SK-N-SH (cell line): ENCODE measurements around the gene MRM2. TPM values are rescaled to one million over a fixed set of nuclear protein-coding genes. Genes with fewer than 3 reads are reported as not detected.

Source experiments
- CTCF ChIA-PET: fragments of 300-600, 350-600 bp; formaldehyde crosslinking; extraction: SDS; loops from one replicate; lab custom pipeline; 2021; lab: Yijun Ruan, JAX
- POLR2A ChIA-PET: fragments of 350-600 bp; sonication (Branson Sonifier 250); formaldehyde crosslinking; extraction: SDS; loops from one replicate; lab custom pipeline; 2020; ENCODE audit warnings: antibody characterized with exemption, inconsistent platforms; lab: Yijun Ruan, JAX
- DNase-seq: peaks from one replicate; pipeline ENCODE4 v3.0.0; 2012
- H2AFZ ChIP-seq: fragments of 200-600 bp; sonication (generic); 2 replicates; pipeline ENCODE4 v1.8.1; 2016; ENCODE audit warnings: antibody characterized with exemption, mild to moderate bottlenecking, low read depth
- H3F3A ChIP-seq: fragments of 200-600 bp; sonication (generic); replicated peaks from 2 replicates; pipeline ENCODE3; 2016; ENCODE audit warnings: antibody characterized with exemption, mild to moderate bottlenecking; ENCODE audit not compliant: insufficient read depth
- H3K27ac ChIP-seq, 2 experiments: fragments of 200-500 bp in 1 of 2; fragments of 200-600 bp in 1 of 2; sonication (Bioruptor generic) in 1 of 2; sonication (generic), shearing (Covaris generic) in 1 of 2; 2 replicates each; pipeline versions ENCODE4 v1.5.1 to v1.6.1; 2014 to 2016; ENCODE audit warnings: low read depth in 2 of 2, inconsistent platforms in 1 of 2, low read length in 1 of 2, mild to moderate bottlenecking in 1 of 2, mixed read lengths in 1 of 2
- H3K27me3 ChIP-seq: fragments of 200-600 bp; sonication (generic), shearing (Covaris generic); 2 replicates; pipeline ENCODE4 v1.6.1; 2016; ENCODE audit warnings: mixed run types; ENCODE audit not compliant: insufficient read depth
- H3K36me3 ChIP-seq, 2 experiments: fragments of 200-500 bp in 1 of 2; fragments of 200-600 bp in 1 of 2; sonication (Bioruptor generic) in 1 of 2; sonication (generic) in 1 of 2; replicated peaks in 1 of 2; 2 replicates each; pipeline versions ENCODE3 to v1.5.1; 2014 to 2016; ENCODE audit warnings: low read length in 1 of 2, mild to moderate bottlenecking in 1 of 2; ENCODE audit not compliant: insufficient read depth in 2 of 2, control insufficient read depth in 1 of 2
- H3K4me1 ChIP-seq, 2 experiments: fragments of 200-500 bp in 1 of 2; fragments of 200-600 bp in 1 of 2; sonication (Bioruptor generic) in 1 of 2; sonication (generic), shearing (Covaris generic) in 1 of 2; 2 replicates each; pipeline versions ENCODE4 v1.5.1 to v1.6.1; 2014 to 2016; ENCODE audit warnings: low read depth in 1 of 2, low read length in 1 of 2, mixed run types in 1 of 2; ENCODE audit not compliant: insufficient read depth in 2 of 2, control insufficient read depth in 1 of 2
- H3K4me2 ChIP-seq: fragments of 200-600 bp; sonication (generic), shearing (Covaris generic); 2 replicates; pipeline ENCODE4 v1.6.1; 2017; ENCODE audit warnings: mixed run types
- H3K4me3 ChIP-seq, 2 experiments: fragments of 200-500 bp in 1 of 2; fragments of 200-600 bp in 1 of 2; sonication (Bioruptor generic) in 1 of 2; sonication (generic), shearing (Covaris generic) in 1 of 2; 2 replicates each; pipeline versions ENCODE4 v1.5.1 to v1.8.1; 2014 to 2016; ENCODE audit warnings: low read depth in 2 of 2, inconsistent platforms in 1 of 2, low read length in 1 of 2, mild to moderate bottlenecking in 1 of 2, mixed read lengths in 1 of 2, moderate library complexity in 1 of 2
- H3K79me2 ChIP-seq: fragments of 200-600 bp; sonication (generic); 2 replicates; pipeline ENCODE4 v1.8.1; 2017; ENCODE audit warnings: mild to moderate bottlenecking; ENCODE audit not compliant: insufficient read depth
- H3K9ac ChIP-seq: fragments of 200-600 bp; sonication (generic); 2 replicates; pipeline ENCODE4 v1.6.1; 2017; ENCODE audit warnings: mixed run types
- H3K9me2 ChIP-seq: fragments of 200-600 bp; sonication (generic); 2 replicates; pipeline ENCODE4 v1.6.1; 2017; ENCODE audit warnings: mixed run types
- H3K9me3 ChIP-seq: fragments of 200-600 bp; sonication (generic); 2 replicates; pipeline ENCODE4 v1.6.1; 2017; ENCODE audit warnings: mixed run types, mild to moderate bottlenecking, moderate library complexity
- H4K20me1 ChIP-seq: fragments of 200-600 bp; sonication (generic); 2 replicates; pipeline ENCODE4 v1.6.1; 2017; ENCODE audit warnings: mild to moderate bottlenecking, mixed run types; ENCODE audit not compliant: insufficient read depth
- CHD2 ChIP-seq: fragments of 150-350 bp; IDR thresholded peaks from 2 replicates; pipeline ENCODE4 v1.6.1; 2018; ENCODE audit warnings: low read length; ENCODE audit not compliant: partially characterized antibody
- EP300 ChIP-seq, 2 experiments: IDR thresholded peaks; 2 replicates each; pipeline versions ENCODE4 v1.4.0 to v1.6.1; 2012; ENCODE audit warnings: borderline replicate concordance in 1 of 2, low read depth in 1 of 2, low read length in 1 of 2
- EZH2phosphoT487 ChIP-seq: fragments of 200-600 bp; sonication (generic); IDR thresholded peaks from 2 replicates; pipeline ENCODE4 v1.6.1; 2017; ENCODE audit warnings: low read depth, mixed run types, mild to moderate bottlenecking, antibody characterized with exemption, moderate library complexity, borderline replicate concordance
- FOSL2 ChIP-seq: IDR thresholded peaks from 2 replicates; pipeline ENCODE4 v1.4.0; 2012; ENCODE audit warnings: low read depth, mild to moderate bottlenecking, moderate library complexity, borderline replicate concordance
- FOXJ3 ChIP-seq: sonication (generic); formaldehyde crosslinking; IDR thresholded peaks from 2 replicates; pipeline ENCODE4 v1.5.1; 2020; ENCODE audit warnings: mild to moderate bottlenecking, missing genetic modification reagents
- FOXM1 ChIP-seq: IDR thresholded peaks from 2 replicates; pipeline ENCODE4 v1.4.0; 2012; ENCODE audit warnings: low read depth, mild to moderate bottlenecking
- GABPA ChIP-seq: IDR thresholded peaks from 2 replicates; pipeline ENCODE4 v1.4.0; 2012; ENCODE audit warnings: low read depth, mild to moderate bottlenecking
- GATA2 ChIP-seq: sonication (generic); formaldehyde crosslinking; IDR thresholded peaks from 2 replicates; pipeline ENCODE4 v1.5.0; 2020; ENCODE audit warnings: mild to moderate bottlenecking, missing genetic modification reagents
- JUND ChIP-seq: IDR thresholded peaks from 2 replicates; pipeline ENCODE4 v1.4.0; 2012
- MEF2A ChIP-seq: IDR thresholded peaks from 2 replicates; pipeline ENCODE4 v1.4.0; 2012; ENCODE audit warnings: low read depth, borderline replicate concordance
- MXI1 ChIP-seq: IDR thresholded peaks from 2 replicates; pipeline ENCODE4 v1.6.1; 2012; ENCODE audit warnings: mild to moderate bottlenecking, low read depth, low read length, improper control_type of control experiment
- NRF1 ChIP-seq: IDR thresholded peaks from 2 replicates; pipeline ENCODE4 v1.6.1; 2012; ENCODE audit warnings: low read depth, mild to moderate bottlenecking, low read length
- RAD21 ChIP-seq: IDR thresholded peaks from 2 replicates; pipeline ENCODE4 v1.6.1; 2012; ENCODE audit warnings: mild to moderate bottlenecking, low read length
- RCOR1 ChIP-seq: fragments of 150-350 bp; IDR thresholded peaks from 2 replicates; pipeline ENCODE4 v1.6.1; 2017; ENCODE audit warnings: antibody characterized with exemption, low read length
- SIN3A ChIP-seq: IDR thresholded peaks from 2 replicates; pipeline ENCODE4 v1.6.1; 2012; ENCODE audit warnings: low read depth, mild to moderate bottlenecking, low read length, moderate library complexity, borderline replicate concordance
- SMC3 ChIP-seq: IDR thresholded peaks from 2 replicates; pipeline ENCODE4 v1.6.1; 2012; ENCODE audit warnings: low read depth, low read length, improper control_type of control experiment
- TCF12 ChIP-seq: IDR thresholded peaks from 2 replicates; pipeline ENCODE4 v1.4.0; 2012
- WGBS: methylation state at CpG from one replicate; pipeline ENCODE4 v1.1.6; 2017; ENCODE audit warnings: low lambda C conversion rate; 5-methylcytosine and 5-hydroxymethylcytosine counted together
- polyA plus RNA-seq, 3 experiments: library from polyadenylated mRNA; depleted of rRNA; stranded (reverse); fragments of >200 nt; gene quantifications; 2 replicates each; pipeline ENCODE4 v1.2.3, GENCODE V29; 2012
- TF ChIP-seq, protein P1 (sequence below): IDR thresholded peaks from 2 replicates; pipeline ENCODE4 v1.6.1; 2012; ENCODE audit warnings: mild to moderate bottlenecking, low read depth, low read length, moderate library complexity
- TF ChIP-seq, protein P2 (sequence below): fragments of 150-350 bp; IDR thresholded peaks from 2 replicates; pipeline ENCODE4 v1.6.1; 2016; ENCODE audit warnings: mild to moderate bottlenecking, low read depth, low read length
- TF ChIP-seq, protein P3 (sequence below): fragments of 150-350 bp; IDR thresholded peaks from 2 replicates; pipeline ENCODE4 v1.6.1; 2017; ENCODE audit warnings: antibody characterized with exemption, low read length, low read depth, borderline replicate concordance
- TF ChIP-seq, protein P4 (sequence below): IDR thresholded peaks from 2 replicates; pipeline ENCODE4 v1.4.0; 2012; ENCODE audit warnings: low read depth, borderline replicate concordance
- TF ChIP-seq, protein P5 (sequence below): IDR thresholded peaks from 2 replicates; pipeline ENCODE4 v1.4.0; 2012; ENCODE audit warnings: low read depth
- TF ChIP-seq, protein P6 (sequence below): IDR thresholded peaks from 2 replicates; pipeline ENCODE4; 2012

The MRM2 gene
- polyA plus RNA-seq, 1 of the 3 experiments (the other 2 are of a cell fraction), result 30.7 TPM

DNA sequence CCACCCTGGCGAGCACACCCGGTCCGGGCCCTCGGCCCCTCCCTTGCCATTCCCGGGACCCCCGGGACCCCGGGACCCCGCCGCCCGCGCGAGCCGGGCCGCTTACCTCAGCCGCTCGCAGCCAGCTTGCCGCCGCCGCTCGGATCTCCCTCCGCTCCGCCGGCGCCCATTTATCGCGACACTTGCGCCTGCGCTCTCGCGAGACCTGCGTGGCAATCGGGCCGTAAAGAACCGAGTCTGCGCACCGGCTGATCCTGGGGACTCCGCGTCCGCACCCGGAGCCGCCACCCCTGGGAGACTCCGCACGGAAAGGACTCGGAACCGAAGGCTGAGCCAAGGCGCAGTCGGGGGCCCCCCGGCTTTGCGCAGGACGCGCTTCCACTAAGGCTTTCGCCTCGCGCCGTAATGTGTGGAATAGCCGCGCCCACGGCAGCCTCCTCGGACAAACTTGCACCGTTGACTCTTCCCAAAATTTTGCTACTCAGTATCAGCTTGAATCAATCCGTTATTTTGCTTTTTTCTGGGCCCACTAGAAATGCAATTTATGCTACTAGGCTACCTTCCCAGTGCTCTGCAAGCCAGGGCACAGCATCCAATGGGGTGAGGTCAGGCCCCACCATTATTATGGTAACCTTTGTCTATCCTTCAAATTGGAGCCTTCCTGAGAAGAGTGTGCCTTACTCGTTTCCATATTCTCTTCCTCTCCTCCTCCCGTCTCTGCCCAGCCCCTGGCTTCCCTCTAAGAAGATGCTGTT is 9.1 kb downstream of the MRM2 start, which contains the start of gene MAD1L1:
TSS of gene MAD1L1 (minus strand) at position 180 of the 755 bp plus-strand sequence. CDS start 2,812 bp downstream, outside the sequence.
- DNase-seq, result peak; percentile 98
- Histone ChIP-seq H3K4me1 (peaks cover 0 to 32% of the 10 kb centered on the region in 2 experiments; a peak in 1 of 4 replicates), H3K9me3 (no peaks in the 10 kb centered on the region), H3K9ac (peak within 1 kb of the TSS; percentile 94), H3K4me2 (peak within 1 kb of the TSS; percentile 94), H3K36me3 (peaks cover 50 to 53% of the 10 kb centered on the region in 2 experiments), H3K27ac (peak within 1 kb of the TSS; percentile 34 to 81), H2AFZ (peak within 1 kb of the TSS; percentile 67), H3K4me3 (peak within 1 kb of the TSS; percentile 72 to 93), H3F3A (peaks cover 30% of the 10 kb centered on the region), H3K79me2 (peaks cover 72% of the 10 kb centered on the region), H3K9me2 (no peaks in the 10 kb centered on the region), H3K27me3 (no peaks in the 10 kb centered on the region), H4K20me1 (no peaks in the 10 kb centered on the region)
- WGBS, result 1% methylated on average over 55 of the region's 63 CpGs
- ChIA-PET POLR2A (interaction anchor here (0.6 to 2.9 kb wide), 3 partner anchors 9 to 149 kb away, joined by 3 to 12 read pairs (median 3); partner anchors contain the start of genes MRM2 and NUDT1), CTCF (interaction anchor here (0.7 to 1.5 kb wide), 7 partner anchors 9 to 647 kb away, joined by 3 to 5 read pairs (median 3); partner anchors contain the start of genes MRM2 and NUDT1)
- TF ChIP-seq, protein P1, sequence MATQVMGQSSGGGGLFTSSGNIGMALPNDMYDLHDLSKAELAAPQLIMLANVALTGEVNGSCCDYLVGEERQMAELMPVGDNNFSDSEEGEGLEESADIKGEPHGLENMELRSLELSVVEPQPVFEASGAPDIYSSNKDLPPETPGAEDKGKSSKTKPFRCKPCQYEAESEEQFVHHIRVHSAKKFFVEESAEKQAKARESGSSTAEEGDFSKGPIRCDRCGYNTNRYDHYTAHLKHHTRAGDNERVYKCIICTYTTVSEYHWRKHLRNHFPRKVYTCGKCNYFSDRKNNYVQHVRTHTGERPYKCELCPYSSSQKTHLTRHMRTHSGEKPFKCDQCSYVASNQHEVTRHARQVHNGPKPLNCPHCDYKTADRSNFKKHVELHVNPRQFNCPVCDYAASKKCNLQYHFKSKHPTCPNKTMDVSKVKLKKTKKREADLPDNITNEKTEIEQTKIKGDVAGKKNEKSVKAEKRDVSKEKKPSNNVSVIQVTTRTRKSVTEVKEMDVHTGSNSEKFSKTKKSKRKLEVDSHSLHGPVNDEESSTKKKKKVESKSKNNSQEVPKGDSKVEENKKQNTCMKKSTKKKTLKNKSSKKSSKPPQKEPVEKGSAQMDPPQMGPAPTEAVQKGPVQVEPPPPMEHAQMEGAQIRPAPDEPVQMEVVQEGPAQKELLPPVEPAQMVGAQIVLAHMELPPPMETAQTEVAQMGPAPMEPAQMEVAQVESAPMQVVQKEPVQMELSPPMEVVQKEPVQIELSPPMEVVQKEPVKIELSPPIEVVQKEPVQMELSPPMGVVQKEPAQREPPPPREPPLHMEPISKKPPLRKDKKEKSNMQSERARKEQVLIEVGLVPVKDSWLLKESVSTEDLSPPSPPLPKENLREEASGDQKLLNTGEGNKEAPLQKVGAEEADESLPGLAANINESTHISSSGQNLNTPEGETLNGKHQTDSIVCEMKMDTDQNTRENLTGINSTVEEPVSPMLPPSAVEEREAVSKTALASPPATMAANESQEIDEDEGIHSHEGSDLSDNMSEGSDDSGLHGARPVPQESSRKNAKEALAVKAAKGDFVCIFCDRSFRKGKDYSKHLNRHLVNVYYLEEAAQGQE, result no peak
- TF ChIP-seq RCOR1 (no peak; the same call in none of the 2 replicates), RAD21 (no peak), SIN3A (peak; percentile 100), GABPA (no peak), NRF1 (peak; percentile 65), EP300 (IDR thresholded peaks at IDR 0.05; ENCODE audit: borderline replicate concordance in 1 of 2, low read depth in 1 of 2, low read length in 1 of 2) (0 out of 4 replicates have a peak, but pooled peaks of 1 of the 2 experiments have one; percentile 20), SMC3 (no peak), FOXJ3 (0 out of 2 replicates have a peak, but pooled peaks have one; percentile 34), MXI1 (peak; percentile 52; the same call in 1 of the 2 replicates), FOXM1 (no peak), GATA2 (no peak), FOSL2 (no peak), MEF2A (no peak), CHD2 (peak; percentile 100), EZH2phosphoT487 (no peak), TCF12 (no peak), JUND (no peak)
- TF ChIP-seq, protein P2, sequence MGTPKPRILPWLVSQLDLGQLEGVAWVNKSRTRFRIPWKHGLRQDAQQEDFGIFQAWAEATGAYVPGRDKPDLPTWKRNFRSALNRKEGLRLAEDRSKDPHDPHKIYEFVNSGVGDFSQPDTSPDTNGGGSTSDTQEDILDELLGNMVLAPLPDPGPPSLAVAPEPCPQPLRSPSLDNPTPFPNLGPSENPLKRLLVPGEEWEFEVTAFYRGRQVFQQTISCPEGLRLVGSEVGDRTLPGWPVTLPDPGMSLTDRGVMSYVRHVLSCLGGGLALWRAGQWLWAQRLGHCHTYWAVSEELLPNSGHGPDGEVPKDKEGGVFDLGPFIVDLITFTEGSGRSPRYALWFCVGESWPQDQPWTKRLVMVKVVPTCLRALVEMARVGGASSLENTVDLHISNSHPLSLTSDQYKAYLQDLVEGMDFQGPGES, result no peak
- TF ChIP-seq, protein P3, sequence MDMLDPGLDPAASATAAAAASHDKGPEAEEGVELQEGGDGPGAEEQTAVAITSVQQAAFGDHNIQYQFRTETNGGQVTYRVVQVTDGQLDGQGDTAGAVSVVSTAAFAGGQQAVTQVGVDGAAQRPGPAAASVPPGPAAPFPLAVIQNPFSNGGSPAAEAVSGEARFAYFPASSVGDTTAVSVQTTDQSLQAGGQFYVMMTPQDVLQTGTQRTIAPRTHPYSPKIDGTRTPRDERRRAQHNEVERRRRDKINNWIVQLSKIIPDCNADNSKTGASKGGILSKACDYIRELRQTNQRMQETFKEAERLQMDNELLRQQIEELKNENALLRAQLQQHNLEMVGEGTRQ, result 0 out of 2 replicates have a peak, but pooled peaks have one; percentile 1
- TF ChIP-seq, protein P4, sequence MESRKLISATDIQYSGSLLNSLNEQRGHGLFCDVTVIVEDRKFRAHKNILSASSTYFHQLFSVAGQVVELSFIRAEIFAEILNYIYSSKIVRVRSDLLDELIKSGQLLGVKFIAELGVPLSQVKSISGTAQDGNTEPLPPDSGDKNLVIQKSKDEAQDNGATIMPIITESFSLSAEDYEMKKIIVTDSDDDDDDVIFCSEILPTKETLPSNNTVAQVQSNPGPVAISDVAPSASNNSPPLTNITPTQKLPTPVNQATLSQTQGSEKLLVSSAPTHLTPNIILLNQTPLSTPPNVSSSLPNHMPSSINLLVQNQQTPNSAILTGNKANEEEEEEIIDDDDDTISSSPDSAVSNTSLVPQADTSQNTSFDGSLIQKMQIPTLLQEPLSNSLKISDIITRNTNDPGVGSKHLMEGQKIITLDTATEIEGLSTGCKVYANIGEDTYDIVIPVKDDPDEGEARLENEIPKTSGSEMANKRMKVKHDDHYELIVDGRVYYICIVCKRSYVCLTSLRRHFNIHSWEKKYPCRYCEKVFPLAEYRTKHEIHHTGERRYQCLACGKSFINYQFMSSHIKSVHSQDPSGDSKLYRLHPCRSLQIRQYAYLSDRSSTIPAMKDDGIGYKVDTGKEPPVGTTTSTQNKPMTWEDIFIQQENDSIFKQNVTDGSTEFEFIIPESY, result peak; percentile 100
- TF ChIP-seq, protein P5, sequence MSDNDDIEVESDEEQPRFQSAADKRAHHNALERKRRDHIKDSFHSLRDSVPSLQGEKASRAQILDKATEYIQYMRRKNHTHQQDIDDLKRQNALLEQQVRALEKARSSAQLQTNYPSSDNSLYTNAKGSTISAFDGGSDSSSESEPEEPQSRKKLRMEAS, result no peak; the same call in 1 of the 2 replicates
- TF ChIP-seq, protein P6, sequence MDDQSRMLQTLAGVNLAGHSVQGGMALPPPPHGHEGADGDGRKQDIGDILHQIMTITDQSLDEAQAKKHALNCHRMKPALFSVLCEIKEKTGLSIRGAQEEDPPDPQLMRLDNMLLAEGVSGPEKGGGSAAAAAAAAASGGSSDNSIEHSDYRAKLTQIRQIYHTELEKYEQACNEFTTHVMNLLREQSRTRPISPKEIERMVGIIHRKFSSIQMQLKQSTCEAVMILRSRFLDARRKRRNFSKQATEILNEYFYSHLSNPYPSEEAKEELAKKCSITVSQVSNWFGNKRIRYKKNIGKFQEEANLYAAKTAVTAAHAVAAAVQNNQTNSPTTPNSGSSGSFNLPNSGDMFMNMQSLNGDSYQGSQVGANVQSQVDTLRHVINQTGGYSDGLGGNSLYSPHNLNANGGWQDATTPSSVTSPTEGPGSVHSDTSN, result 0 out of 2 replicates have a peak, but pooled peaks have one; percentile 13
